Measurements from ENCODE around the gene USP20.
A peak's percentile ranks its signal among the peaks of the same experiment; 100 is the strongest.

USP20 gene

GRCh38 chr9:129884220-129885017, 49.2 kb downstream of the USP20 start:
- TF ChIP-seq ZFX (IDR thresholded peaks at IDR 0.05) (no peak), CTCF (conservative IDR thresholded peaks at IDR 0.05) (no peak)

GRCh38 chr9:129885018-129885669, 49.9 kb downstream of the USP20 start:
- H3K27ac ChIP-seq = peak overlapping the region; percentile 60
- TF ChIP-seq ZFX (IDR thresholded peaks at IDR 0.05) (no peak), CTCF (conservative IDR thresholded peaks at IDR 0.05) (no peak)

More at GRCh38 chr9:129884220-129885017, 49.2 kb downstream of the USP20 start:
- H3K27ac ChIP-seq = peak overlapping the region; percentile 60

- TF ChIP-seq CTCF (conservative IDR thresholded peaks at IDR 0.05) (peak; percentile 95), ZFX (IDR thresholded peaks at IDR 0.05) (no peak)
- peak overlapping the region; percentile 60 for H3K27ac ChIP-seq
Measured at GRCh38 chr9:129885670-129886106, 50.4 kb downstream of the USP20 start.

- TF ChIP-seq CTCF (conservative IDR thresholded peaks at IDR 0.05) = no peak
- TF ChIP-seq ZFX (IDR thresholded peaks at IDR 0.05) = no peak
- H3K27ac ChIP-seq = peak overlapping the region; percentile 60
Measured at GRCh38 chr9:129886226-129887174, 51.2 kb downstream of the USP20 start.

- no peak overlapping the region for H3K27ac ChIP-seq
- no peak for TF ChIP-seq CTCF (conservative IDR thresholded peaks at IDR 0.05)
- TF ChIP-seq ZFX (IDR thresholded peaks at IDR 0.05) = no peak
Measured at GRCh38 chr9:129887334-129888292, 52.4 kb downstream of the USP20 start.

- no peak overlapping the region for H3K27ac ChIP-seq
- TF ChIP-seq CTCF (conservative IDR thresholded peaks at IDR 0.05) (no peak), ZFX (IDR thresholded peaks at IDR 0.05) (no peak)
Measured at GRCh38 chr9:129888293-129889121, 53.2 kb downstream of the USP20 start.

Measured in C4-2B (cell line).